Panc1 (cell line): ENCODE measurements around the gene WHRN. TPM values are rescaled to one million over a fixed set of nuclear protein-coding genes. Genes with fewer than 3 reads are reported as not detected.

ENCODE experiments used
- ATAC-seq: fragments of 200-7000 bp; cut with Tn5 transposase; 2 replicates; pipeline ENCODE4 v1.9.1; 2020; ENCODE audit warnings: mild to moderate bottlenecking, moderate library complexity
- BruUV-seq: library from RNA; stranded (reverse); fragments of 400-500 nt; replicated peaks from 2 replicates; lab custom pipeline; 2021; lab: Mats Ljungman, UMichigan
- CTCF ChIA-PET: fragments of 300-600 bp; sonication (Branson Sonifier 250); formaldehyde crosslinking; loops from one replicate; lab custom pipeline; 2022; ENCODE audit warnings: antibody characterized with exemption; lab: Charles Lee
- POLR2A ChIA-PET: fragments of 300-600 bp; sonication (Branson Sonifier 250); formaldehyde crosslinking; loops from one replicate; lab custom pipeline; 2022; ENCODE audit warnings: antibody characterized with exemption; lab: Charles Lee
- DNase-seq: peaks from one replicate; pipeline ENCODE4 v3.0.0-alpha.2; 2010; ENCODE audit warnings: low read depth, low spot score
- H3K27ac ChIP-seq: 2 replicates; pipeline ENCODE4 v1.5.1; 2011; ENCODE audit warnings: mild to moderate bottlenecking, low read length, inconsistent platforms
- H3K27me3 ChIP-seq: fragments of 200-500 bp; sonication (Bioruptor generic); 2 replicates; pipeline ENCODE4 v1.6.0; 2014; ENCODE audit warnings: low read length, inconsistent platforms; ENCODE audit not compliant: control insufficient read depth, insufficient read depth
- H3K36me3 ChIP-seq: fragments of 200-500 bp; sonication (Bioruptor generic); 2 replicates; pipeline ENCODE4 v1.5.1; 2014; ENCODE audit warnings: inconsistent platforms, mild to moderate bottlenecking, low read length, moderate library complexity; ENCODE audit not compliant: control insufficient read depth, insufficient read depth
- H3K4me1 ChIP-seq: 2 replicates; pipeline ENCODE4 v1.5.1; 2011; ENCODE audit warnings: inconsistent platforms, mild to moderate bottlenecking, low read length, moderate library complexity; ENCODE audit not compliant: control insufficient read depth, insufficient read depth
- H3K4me3 ChIP-seq, 2 experiments: 2 replicates each; pipeline ENCODE4 v1.5.1; 2011 to 2012; ENCODE audit warnings: low read depth in 2 of 2, low read length in 2 of 2, mild to moderate bottlenecking in 2 of 2, inconsistent platforms in 1 of 2, moderate library complexity in 1 of 2
- H3K9me3 ChIP-seq: fragments of 200-500 bp; sonication (Bioruptor generic); 2 replicates; pipeline ENCODE4 v1.5.1; 2014; ENCODE audit warnings: low read depth, mild to moderate bottlenecking, inconsistent platforms, low read length, moderate library complexity; ENCODE audit not compliant: control insufficient read depth, insufficient read depth
- CTCF ChIP-seq: fragments of 450-650 bp; IDR thresholded peaks from 2 replicates; pipeline ENCODE4 v1.5.1; 2017; ENCODE audit warnings: mild to moderate bottlenecking
- POLR2AphosphoS5 ChIP-seq: IDR thresholded peaks from 2 replicates; pipeline ENCODE4 v1.6.1; 2012; ENCODE audit warnings: mild to moderate bottlenecking, low read depth, low read length, moderate library complexity
- REST ChIP-seq, 2 experiments: IDR thresholded peaks; 2 replicates each; pipeline ENCODE4 v1.6.1; 2011 to 2012; ENCODE audit warnings: low read depth in 2 of 2, control low read depth in 1 of 2, low read length in 1 of 2, mild to moderate bottlenecking in 1 of 2, moderate library complexity in 1 of 2; ENCODE audit not compliant: insufficient read depth in 1 of 2
- SIN3A ChIP-seq: IDR thresholded peaks from 2 replicates; pipeline ENCODE4 v1.6.1; 2012; ENCODE audit warnings: low read depth, mild to moderate bottlenecking, low read length, moderate library complexity, borderline replicate concordance; ENCODE audit not compliant: insufficient read depth
- TCF7L2 ChIP-seq: IDR thresholded peaks from 2 replicates; pipeline ENCODE4 v1.6.1; 2011; ENCODE audit warnings: mild to moderate bottlenecking, low read depth, low read length, inconsistent platforms
- in situ Hi-C: cut with HindIII; loops from 2 replicates; pipeline ENCODE4 v1.10.0; 2016; ENCODE audit warnings: low sequenced_read_pairs, low pct_unique_long_range_greater_than_20kb
- intact Hi-C: fragments of 100-400 bp; cut with micrococcal nuclease; formaldehyde crosslinking; loops from one replicate; pipeline ENCODE4 v1.10.0; 2022; ENCODE audit not compliant: unreplicated experiment
- total RNA-seq: library from RNA; stranded (reverse); gene quantifications from one replicate; pipeline ENCODE4 v1.2.1, GENCODE V29; 2021; ENCODE audit not compliant: unreplicated experiment

Gene WHRN
- total RNA-seq, 1 experiment from 2014 or later = 18.0 TPM

- Histone ChIP-seq H3K9me3 (no peaks in the 10 kb centered on the region), H3K4me1 (no peaks in the 10 kb centered on the region), H3K27ac (no peak overlapping the region), H3K27me3 (no peaks in the 10 kb centered on the region), H3K36me3 (no peaks in the 10 kb centered on the region), H3K4me3 (no peak overlapping the region)
- intact Hi-C loops (no loop called here), in situ Hi-C loops (no loop called here)
- no peak for TF ChIP-seq POLR2AphosphoS5
- TF ChIP-seq REST (IDR thresholded peaks at IDR 0.05; ENCODE audit: insufficient read depth in 1 of 2, low read depth in 2 of 2, low read length in 1 of 2) = no peak
- TF ChIP-seq SIN3A = no peak
- no peak for TF ChIP-seq CTCF
- no peak for TF ChIP-seq TCF7L2
- ChIA-PET CTCF (no interaction called here), POLR2A (no interaction called here)
- DNase-seq = no peak
- BruUV-seq = no TSS peak
- no peak for ATAC-seq
Measured at GRCh38 chr9:114412048-114412683, 93.1 kb downstream of the WHRN start.

- no peaks in the 10 kb centered on the region for H3K4me1 ChIP-seq
- ATAC-seq = no peak
- intact Hi-C loops (no loop called here), in situ Hi-C loops (no loop called here)
- H3K36me3 ChIP-seq = no peaks in the 10 kb centered on the region
- H3K27me3 ChIP-seq = no peaks in the 10 kb centered on the region
- H3K27ac ChIP-seq = no peak overlapping the region
- no peaks in the 10 kb centered on the region for H3K9me3 ChIP-seq
- DNase-seq = no peak
- no TSS peak for BruUV-seq
- no peak overlapping the region for H3K4me3 ChIP-seq
- ChIA-PET POLR2A (no interaction called here), CTCF (no interaction called here)
- no peak for TF ChIP-seq CTCF
- no peak for TF ChIP-seq SIN3A
- TF ChIP-seq POLR2AphosphoS5 = no peak
- TF ChIP-seq REST (IDR thresholded peaks at IDR 0.05; ENCODE audit: insufficient read depth in 1 of 2, low read depth in 2 of 2, low read length in 1 of 2) = no peak
- TF ChIP-seq TCF7L2 = no peak
Measured at GRCh38 chr9:114411452-114411851, 93.8 kb downstream of the WHRN start.
